ENCODE results near the gene DHRS11.
"Not testable (repeated sequence)": the region's sequence is repeated elsewhere in the genome, so short reads cannot be mapped to it uniquely, and the experiment has no call there.

The DHRS11 gene

GRCh38 chr17:36601303-36602029 is 9.8 kb downstream of the DHRS11 start, which contains the start of gene MRM1:
Gene MRM1 (plus strand): TSS chr17:36601583. CDS start chr17:36601811, 228 bp downstream.
- ATAC-seq, result peak; percentile 95
- peaks cover 48% of the 10 kb centered on the region for H3K4me1 Mint-ChIP-seq
- peak within 1 kb of the TSS; percentile 87 for H3K4me3 Mint-ChIP-seq
- H3K27me3 Mint-ChIP-seq, result no peaks in the 10 kb centered on the region
- no peaks in the 10 kb centered on the region for H3K9me3 Mint-ChIP-seq
- peak within 1 kb of the TSS; percentile 93 for H3K27ac Mint-ChIP-seq
- H3K36me3 Mint-ChIP-seq, result peaks cover 22% of the 10 kb centered on the region

- Mint-ChIP-seq H3K9me3 (no peaks in the 10 kb centered on the region), H3K27ac (peak overlapping the region; percentile 93), H3K4me3 (peak overlapping the region; percentile 87), H3K36me3 (peaks cover 22% of the 10 kb centered on the region), H3K27me3 (no peaks in the 10 kb centered on the region), H3K4me1 (peaks cover 48% of the 10 kb centered on the region)
- ATAC-seq, result peak; percentile 16
Measured at GRCh38 chr17:36602030-36602748, 10.5 kb downstream of the DHRS11 start.

GRCh38 chr17:36602924-36603384 is 11.3 kb downstream of the DHRS11 start:
- Mint-ChIP-seq H3K4me1 (peaks cover 53% of the 10 kb centered on the region), H3K9me3 (no peaks in the 10 kb centered on the region), H3K36me3 (peaks cover 27% of the 10 kb centered on the region), H3K27me3 (no peaks in the 10 kb centered on the region), H3K27ac (peak overlapping the region; percentile 93), H3K4me3 (peak overlapping the region; percentile 87)
- no peak for ATAC-seq

GRCh38 chr17:36605028-36605427 is 13.3 kb downstream of the DHRS11 start:
- H3K9me3 Mint-ChIP-seq, ATAC-seq, H3K27ac Mint-ChIP-seq, H3K4me3 Mint-ChIP-seq, H3K27me3 Mint-ChIP-seq: not testable (repeated sequence)
- H3K4me1 Mint-ChIP-seq, result peaks cover 68% of the 10 kb centered on the region
- peaks cover 33% of the 10 kb centered on the region for H3K36me3 Mint-ChIP-seq

GRCh38 chr17:36608280-36608679 is 16.6 kb downstream of the DHRS11 start:
- peaks cover 42% of the 10 kb centered on the region for H3K36me3 Mint-ChIP-seq
- H3K4me3 Mint-ChIP-seq, result no peak overlapping the region
- ATAC-seq, result no peak
- no peaks in the 10 kb centered on the region for H3K9me3 Mint-ChIP-seq
- no peak overlapping the region for H3K27ac Mint-ChIP-seq
- H3K4me1 Mint-ChIP-seq, result peaks cover 48% of the 10 kb centered on the region
- H3K27me3 Mint-ChIP-seq, result no peaks in the 10 kb centered on the region

- H3K4me1 Mint-ChIP-seq, result peaks cover 44% of the 10 kb centered on the region
- no peak overlapping the region for H3K4me3 Mint-ChIP-seq
- H3K27me3 Mint-ChIP-seq, result no peaks in the 10 kb centered on the region
- no peak overlapping the region for H3K27ac Mint-ChIP-seq
- peaks cover 41% of the 10 kb centered on the region for H3K36me3 Mint-ChIP-seq
- H3K9me3 Mint-ChIP-seq, result no peaks in the 10 kb centered on the region
- ATAC-seq, result peak; percentile 62
Measured at GRCh38 chr17:36608794-36609497, 17.3 kb downstream of the DHRS11 start.

GRCh38 chr17:36609498-36609862 is 17.8 kb downstream of the DHRS11 start:
- peaks cover 35% of the 10 kb centered on the region for H3K36me3 Mint-ChIP-seq
- peaks cover 38% of the 10 kb centered on the region for H3K4me1 Mint-ChIP-seq
- no peaks in the 10 kb centered on the region for H3K27me3 Mint-ChIP-seq
- H3K9me3 Mint-ChIP-seq, result no peaks in the 10 kb centered on the region
- no peak overlapping the region for H3K27ac Mint-ChIP-seq
- no peak overlapping the region for H3K4me3 Mint-ChIP-seq
- ATAC-seq, result no peak

GRCh38 chr17:36610474-36610873 is 18.8 kb downstream of the DHRS11 start:
- Mint-ChIP-seq H3K4me1 (peaks cover 28% of the 10 kb centered on the region), H3K4me3 (no peak overlapping the region), H3K9me3 (no peaks in the 10 kb centered on the region), H3K27me3 (no peaks in the 10 kb centered on the region), H3K36me3 (peaks cover 28% of the 10 kb centered on the region), H3K27ac (no peak overlapping the region)
- no peak for ATAC-seq

GRCh38 chr17:36611345-36612072 is 19.8 kb downstream of the DHRS11 start:
- Mint-ChIP-seq H3K4me1 (peaks cover 20% of the 10 kb centered on the region), H3K9me3 (no peaks in the 10 kb centered on the region), H3K36me3 (peaks cover 20% of the 10 kb centered on the region), H3K27me3 (no peaks in the 10 kb centered on the region), H3K27ac (no peak overlapping the region), H3K4me3 (no peak overlapping the region)
- no peak for ATAC-seq

GRCh38 chr17:36612323-36612722 is 20.6 kb downstream of the DHRS11 start:
- Mint-ChIP-seq H3K27ac (no peak overlapping the region), H3K9me3 (no peaks in the 10 kb centered on the region), H3K27me3 (peaks cover 3% of the 10 kb centered on the region)

GRCh38 chr17:36613155-36613554 is 21.5 kb downstream of the DHRS11 start:
- peaks cover 11% of the 10 kb centered on the region for H3K27me3 Mint-ChIP-seq
- peaks cover 14% of the 10 kb centered on the region for H3K4me1 Mint-ChIP-seq
- no peak overlapping the region for H3K27ac Mint-ChIP-seq
- H3K36me3 Mint-ChIP-seq, result peaks cover 13% of the 10 kb centered on the region
- H3K9me3 Mint-ChIP-seq, result no peaks in the 10 kb centered on the region
- ATAC-seq, result no peak
- no peak overlapping the region for H3K4me3 Mint-ChIP-seq

More at GRCh38 chr17:36612323-36612722, 20.6 kb downstream of the DHRS11 start:
- Mint-ChIP-seq H3K36me3 (peaks cover 20% of the 10 kb centered on the region), H3K4me3 (no peak overlapping the region), H3K4me1 (peaks cover 20% of the 10 kb centered on the region)
- ATAC-seq, result no peak

GRCh38 chr17:36614081-36614480 is 22.4 kb downstream of the DHRS11 start:
- Mint-ChIP-seq H3K4me1 (peaks cover 4% of the 10 kb centered on the region), H3K27me3 (peaks cover 15% of the 10 kb centered on the region), H3K27ac (no peak overlapping the region), H3K9me3 (no peaks in the 10 kb centered on the region), H3K4me3 (no peak overlapping the region), H3K36me3 (peaks cover 9% of the 10 kb centered on the region)
- no peak for ATAC-seq

- Mint-ChIP-seq H3K4me1 (no peaks in the 10 kb centered on the region), H3K36me3 (peaks cover 9% of the 10 kb centered on the region), H3K4me3 (no peak overlapping the region), H3K27ac (no peak overlapping the region), H3K9me3 (no peaks in the 10 kb centered on the region), H3K27me3 (peaks cover 15% of the 10 kb centered on the region)
- ATAC-seq, result no peak
Measured at GRCh38 chr17:36614933-36615332, 23.3 kb downstream of the DHRS11 start.

- Mint-ChIP-seq H3K36me3 (peaks cover 8% of the 10 kb centered on the region), H3K27ac (no peak overlapping the region), H3K9me3 (no peaks in the 10 kb centered on the region), H3K4me1 (no peaks in the 10 kb centered on the region), H3K27me3 (peaks cover 15% of the 10 kb centered on the region), H3K4me3 (no peak overlapping the region)
- ATAC-seq, result no peak
Measured at GRCh38 chr17:36616061-36617029, 24.7 kb downstream of the DHRS11 start.
